Activated CD4-positive, alpha-beta T cell treated with anti-CD3 and anti-CD28 coated beads, Interleukin-2, Interleukin-6, amounts not matched to agents 100 ng/mL and 50 ng/mL, durations not matched to agents 16 hours and 8 hours (primary cell): ENCODE measurements around the gene CCR3.

Experiments used
- DNase-seq: peaks from one replicate; pipeline ENCODE4 v3.0.0-alpha.2; 2020

The CCR3 gene

GRCh38 chr3:46299608-46300460 is 57.6 kb downstream of the CCR3 start:
- peak; percentile 77 for DNase-seq

GRCh38 chr3:46300461-46300789 is 58.2 kb downstream of the CCR3 start:
- no peak for DNase-seq

GRCh38 chr3:46301122-46301835 is 59.0 kb downstream of the CCR3 start:
- DNase-seq, result no peak

- no peak for DNase-seq
These were observed 61.0 kb downstream of the CCR3 start for GRCh38 chr3:46303240-46303639.

GRCh38 chr3:46304739-46305138 is 62.5 kb downstream of the CCR3 start:
- no peak for DNase-seq

- no peak for DNase-seq
These were observed 70.7 kb downstream of the CCR3 start for GRCh38 chr3:46312991-46313390.

GRCh38 chr3:46314517-46314916 is 72.3 kb downstream of the CCR3 start:
- DNase-seq, result peak; percentile 45

GRCh38 chr3:46316206-46316605 is 73.9 kb downstream of the CCR3 start:
- no peak for DNase-seq
